ENCODE measurements around the gene EFCAB8.

- TF ChIP-seq CTCF (IDR thresholded peaks at IDR 0.05 in 4 of 5, conservative IDR thresholded peaks at IDR 0.05 in 1 of 5) (no peak), POLR2A (IDR thresholded peaks at IDR 0.05) (no peak)
Measured at GRCh38 chr20:32977281-32978008, 118.7 kb downstream of the EFCAB8 start.

Measured in gastrocnemius medialis (tissue), 4 donors.